ENCODE measurements around the gene DEPDC7.
A peak's percentile ranks its signal among the peaks of the same experiment; 100 is the strongest.
"Not testable (repeated sequence)": the region's sequence is repeated elsewhere in the genome, so short reads cannot be mapped to it uniquely, and the experiment has no call there.

Gene DEPDC7

GRCh38 chr11:33015621-33016551 lies at the start of gene DEPDC7:
DEPDC7 (plus strand) TSS chr11:33015878; CDS start chr11:33015956, 78 bp downstream.
- peak; percentile 89 for DNase-seq

- no peak for DNase-seq
These were observed 47.1 kb upstream of the DEPDC7 start for GRCh38 chr11:32968541-32968940.

GRCh38 chr11:32972233-32972632 lies 43.4 kb upstream of the DEPDC7 start:
- DNase-seq, result not testable (repeated sequence)

DNA sequence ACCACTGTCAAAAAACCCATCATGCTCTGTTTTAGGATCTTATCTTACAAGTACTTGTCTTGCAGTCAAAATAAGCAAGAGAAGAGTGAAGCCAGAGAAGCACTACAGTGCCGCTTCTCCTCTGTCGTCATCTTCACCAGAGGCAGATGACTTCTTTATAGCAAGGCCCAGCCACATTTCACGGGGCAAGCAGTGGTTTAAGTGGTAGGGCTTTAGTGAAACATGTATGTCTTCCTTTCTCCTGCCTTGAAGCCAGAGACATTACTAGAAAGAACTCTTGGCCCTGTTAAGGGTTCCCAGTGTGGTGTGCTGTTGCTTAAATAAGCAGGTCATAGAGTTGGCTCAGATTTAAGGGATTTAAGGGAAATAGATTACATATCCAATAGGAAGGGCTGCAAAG lies 42.9 kb upstream of the DEPDC7 start:
- DNase-seq, result no peak

DNA sequence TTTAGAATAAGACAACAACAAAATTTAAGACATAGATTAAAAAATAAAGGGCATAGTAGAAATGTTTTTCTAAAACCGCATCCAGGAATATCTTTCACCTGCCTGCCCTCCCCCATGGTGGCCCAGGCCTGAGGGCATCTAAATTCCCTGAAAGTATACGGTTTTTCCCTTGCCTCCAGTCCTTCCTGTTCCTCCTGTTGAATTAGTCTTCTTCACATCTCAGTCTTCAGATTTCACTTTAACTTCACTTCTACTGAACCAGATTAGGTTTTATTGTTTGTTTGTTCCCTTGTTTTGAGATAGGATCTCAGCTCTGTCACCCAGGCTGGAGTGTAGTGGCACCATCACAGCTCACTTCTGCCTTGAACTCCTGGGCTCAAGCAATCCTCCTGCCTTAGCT lies 33.1 kb upstream of the DEPDC7 start:
- DNase-seq, result no peak

DNA sequence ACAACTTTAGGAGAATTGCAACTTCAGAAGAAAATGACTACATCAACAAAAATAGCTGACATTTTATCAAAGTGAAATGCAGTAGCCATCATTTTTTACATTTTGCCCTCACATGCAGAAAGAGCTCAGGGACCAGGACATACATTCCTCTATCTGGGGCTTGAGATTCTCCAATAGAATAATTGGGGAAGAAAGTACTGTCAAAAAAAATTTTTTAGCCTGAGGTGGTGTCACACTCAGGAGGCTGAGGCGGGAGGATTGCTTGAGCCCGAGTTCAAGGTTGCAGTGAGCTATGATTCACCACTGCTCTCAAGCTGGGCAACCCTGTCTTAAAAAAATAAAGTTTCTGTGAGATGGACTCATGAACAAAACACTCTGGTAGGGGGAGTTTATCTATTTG lies 32.2 kb upstream of the DEPDC7 start:
- no peak for DNase-seq

DNA sequence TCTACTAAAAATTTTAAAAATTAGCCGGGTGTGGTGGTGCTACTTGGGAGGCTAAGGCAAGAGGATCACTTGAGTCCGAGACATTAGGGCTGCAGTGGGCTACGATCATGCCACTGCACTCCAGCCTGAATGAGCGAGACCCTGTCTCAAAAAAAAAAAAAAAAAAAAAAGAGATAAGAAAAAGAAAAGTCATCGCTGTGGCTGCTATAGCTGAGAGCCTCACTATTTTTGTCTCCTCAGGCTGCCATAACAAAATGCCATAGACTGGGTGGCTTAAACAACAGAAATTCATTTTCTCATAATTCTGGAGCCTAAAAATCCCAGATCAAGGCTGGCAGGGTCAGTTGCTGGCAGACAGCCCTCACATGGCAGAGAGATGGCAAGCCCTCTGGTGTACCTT lies 30.1 kb upstream of the DEPDC7 start:
- no peak for DNase-seq

- DNase-seq, result no peak
These were observed 27.8 kb upstream of the DEPDC7 start for GRCh38 chr11:32987851-32988250.

DNA sequence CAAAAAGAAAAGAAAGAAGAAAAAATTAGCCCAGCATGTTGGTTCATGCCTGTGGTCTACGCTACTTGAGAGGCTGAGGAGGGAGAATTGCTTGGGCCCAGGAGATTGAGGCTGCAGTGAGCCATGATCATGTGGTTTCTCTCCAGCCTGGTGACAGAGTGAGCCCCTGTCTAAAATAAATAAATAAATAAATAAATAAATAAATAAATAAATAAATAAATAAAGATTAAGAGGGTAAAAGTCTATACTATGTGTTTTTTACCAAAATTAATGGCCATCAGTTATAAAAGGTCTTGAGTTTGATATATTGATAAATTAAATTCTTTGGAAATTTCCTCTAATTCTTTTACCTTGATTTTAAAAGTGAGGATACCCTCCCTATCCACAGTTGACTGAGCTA lies 25.2 kb upstream of the DEPDC7 start:
- no peak for DNase-seq

GRCh38 chr11:32991427-32991826 lies 24.3 kb upstream of the DEPDC7 start:
- no peak for DNase-seq

- DNase-seq, result no peak
These were observed 23.8 kb upstream of the DEPDC7 start for GRCh38 chr11:32991898-32992297.

DNA sequence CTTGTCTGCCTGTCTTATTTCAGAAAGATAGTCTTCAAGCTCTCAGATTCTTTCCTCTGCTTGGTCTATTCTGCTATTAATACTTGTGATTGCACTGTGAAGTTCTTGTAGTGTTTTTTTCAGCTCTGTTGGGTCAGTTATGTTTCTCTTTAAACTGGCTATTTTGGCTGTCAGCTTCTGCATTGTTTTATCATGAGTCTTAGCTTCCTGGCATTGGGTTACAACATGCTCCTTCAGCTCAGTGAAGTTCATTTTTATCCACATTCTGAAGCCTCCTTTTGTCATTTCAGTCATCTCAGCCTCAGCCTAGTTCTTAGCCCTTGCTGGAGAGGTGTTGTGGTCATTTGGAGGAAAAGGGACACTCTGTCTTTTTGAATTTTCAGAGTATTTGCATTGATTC lies 15.5 kb upstream of the DEPDC7 start:
- DNase-seq, result no peak

DNA sequence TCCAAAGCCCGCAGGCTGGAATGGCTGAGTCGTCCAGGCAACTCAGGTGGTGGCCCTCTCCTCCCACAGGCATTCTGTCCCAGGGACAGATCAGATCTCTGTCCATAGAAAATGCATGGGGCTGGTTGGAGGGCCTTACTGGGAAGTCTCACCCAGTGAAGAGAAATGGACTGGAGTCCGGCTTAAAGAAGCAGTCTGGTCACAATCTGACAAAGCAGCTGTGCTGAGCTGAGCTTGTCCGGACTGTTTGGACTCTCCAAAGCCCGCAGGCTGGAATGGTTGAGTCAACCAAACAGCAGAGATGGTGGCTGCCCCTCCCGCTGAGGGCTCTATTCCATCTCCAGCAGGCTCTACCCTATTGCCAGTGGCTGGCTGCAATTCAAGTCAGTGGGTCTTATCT lies 14.4 kb upstream of the DEPDC7 start:
- no peak for DNase-seq

GRCh38 chr11:33001751-33002542 lies 13.7 kb upstream of the DEPDC7 start:
- DNase-seq, result no peak

- no peak for DNase-seq
These were observed 10.5 kb upstream of the DEPDC7 start for GRCh38 chr11:33005175-33005574.

- DNase-seq, result no peak
These were observed 9.7 kb upstream of the DEPDC7 start for GRCh38 chr11:33006010-33006409.

- DNase-seq, result no peak
These were observed 1.9 kb upstream of the DEPDC7 start for GRCh38 chr11:33013755-33014154.

GRCh38 chr11:33016654-33017053 lies 976 bp downstream of the DEPDC7 start:
- no peak for DNase-seq

DNA sequence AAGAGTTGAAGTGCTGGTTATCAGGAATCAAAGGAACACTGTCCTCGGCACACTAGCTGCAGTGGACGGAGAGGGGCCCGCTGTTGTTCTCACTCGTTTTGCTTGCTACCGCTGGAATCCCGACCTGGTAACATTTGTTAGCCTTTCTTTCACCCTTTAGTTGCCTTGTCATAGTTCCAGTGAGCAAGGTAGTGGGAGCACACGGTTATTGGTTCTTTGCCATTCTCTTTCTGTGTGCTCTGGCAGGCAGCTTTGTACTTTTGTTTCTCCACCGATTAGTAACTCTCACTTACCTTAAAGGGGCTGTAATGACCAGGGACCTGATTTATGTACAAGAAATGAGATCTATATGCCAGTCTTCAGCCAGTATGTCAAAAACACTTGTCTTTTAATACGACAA lies 1.8 kb downstream of the DEPDC7 start:
- no peak for DNase-seq

DNA sequence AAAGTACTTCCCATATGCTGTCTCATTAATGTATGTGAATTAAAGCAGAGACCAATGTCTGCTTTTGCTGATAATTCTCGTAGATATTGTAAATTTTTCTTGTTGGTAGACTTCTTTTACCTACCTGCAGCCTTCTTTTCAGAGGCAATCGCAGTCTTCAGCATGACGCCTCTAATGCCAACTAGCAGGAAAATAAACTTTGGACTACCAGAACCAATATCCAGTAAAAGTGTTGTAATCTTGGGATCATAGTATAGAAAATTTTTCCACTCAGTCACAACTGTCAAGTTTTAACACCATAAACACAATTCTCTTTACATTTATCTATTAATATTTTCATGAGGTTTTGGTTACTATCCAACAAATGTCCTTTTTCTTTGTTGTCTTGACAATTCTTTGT lies 2.3 kb downstream of the DEPDC7 start:
- no peak for DNase-seq

GRCh38 chr11:33018840-33019239 lies 3.2 kb downstream of the DEPDC7 start:
- no peak for DNase-seq

- DNase-seq, result no peak
These were observed 5.8 kb downstream of the DEPDC7 start for GRCh38 chr11:33021501-33021900.

- DNase-seq, result no peak
These were observed 6.3 kb downstream of the DEPDC7 start for GRCh38 chr11:33021937-33022336.

DNA sequence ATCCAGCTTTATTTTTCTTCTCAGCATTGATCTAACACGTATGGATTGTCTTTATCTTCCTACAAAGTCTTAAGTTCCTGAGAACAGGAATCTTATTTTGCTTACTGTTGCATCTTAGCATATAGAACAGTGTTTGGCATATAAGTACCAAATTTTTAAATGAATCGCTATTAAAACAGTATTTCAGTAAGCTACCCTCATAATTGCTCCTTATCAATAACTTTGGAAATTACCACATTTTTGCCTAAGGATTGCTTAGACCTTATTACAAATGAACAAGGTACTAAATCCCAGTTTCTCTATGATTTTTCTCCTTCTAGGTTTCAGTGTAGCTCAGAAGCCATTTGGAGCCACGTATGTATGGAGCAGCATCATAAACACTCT lies 9.7 kb downstream of the DEPDC7 start:
- no peak for DNase-seq

Data from 8988T (cell line).